ENCODE data around the gene TFB1M.
A peak's percentile ranks its signal among the peaks of the same experiment; 100 is the strongest.
"Not testable (repeated sequence)": the region's sequence is repeated elsewhere in the genome, so short reads cannot be mapped to it uniquely, and the experiment has no call there.

TFB1M gene

GRCh38 chr6:155314092-155314772 is at the start of gene TFB1M:
TFB1M (minus strand) TSS chr6:155314484; CDS start chr6:155314428, 56 bp downstream.
- peak; percentile 100 for DNase-seq (ENCODE audit: low read depth, low spot score)

- DNase-seq (ENCODE audit: low read depth, low spot score) = not testable (repeated sequence)
Observed at GRCh38 chr6:155364021-155364420, 49.7 kb upstream of the TFB1M start.

DNA sequence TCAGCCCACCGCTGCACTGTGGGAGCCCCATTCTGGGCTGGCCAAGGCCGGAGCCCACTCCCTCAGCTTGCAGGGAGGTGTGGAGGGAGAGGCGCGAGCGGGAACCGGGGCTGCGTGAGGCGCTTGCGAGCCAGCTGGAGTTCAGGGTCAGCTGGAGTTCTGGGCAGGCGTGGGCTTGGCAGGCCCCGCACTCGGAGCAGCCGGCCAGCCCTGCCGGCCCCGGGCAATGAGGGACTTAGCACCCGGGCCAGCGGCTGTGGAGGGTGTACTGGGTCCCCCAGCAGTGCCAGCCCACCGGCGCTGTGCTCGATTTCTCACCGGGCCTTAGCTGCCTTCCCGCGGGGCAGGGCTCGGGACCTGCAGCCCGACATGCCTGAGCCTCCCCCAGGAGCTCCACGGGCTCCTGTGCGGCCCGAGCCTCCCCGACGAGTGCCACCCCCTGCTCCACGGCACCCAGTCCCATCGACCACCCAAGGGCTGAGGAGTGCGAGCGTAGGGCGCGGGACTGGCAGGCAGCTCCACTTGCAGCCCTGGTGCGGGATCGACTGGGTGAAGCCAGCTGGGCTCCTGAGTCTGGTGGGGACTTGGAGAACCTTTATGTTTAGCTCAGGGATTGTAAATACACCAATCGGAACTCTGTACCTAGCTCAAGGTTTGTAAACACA is 48.8 kb upstream of the TFB1M start:
- not testable (repeated sequence) for DNase-seq (ENCODE audit: low read depth, low spot score)

GRCh38 chr6:155354167-155354566 is 39.9 kb upstream of the TFB1M start:
- no peak for DNase-seq (ENCODE audit: low read depth, low spot score)

- DNase-seq (ENCODE audit: low read depth, low spot score) = no peak
Observed at GRCh38 chr6:155352811-155353210, 38.5 kb upstream of the TFB1M start.

- DNase-seq (ENCODE audit: low read depth, low spot score) = no peak
Observed at GRCh38 chr6:155352130-155352420, 37.8 kb upstream of the TFB1M start.

DNA sequence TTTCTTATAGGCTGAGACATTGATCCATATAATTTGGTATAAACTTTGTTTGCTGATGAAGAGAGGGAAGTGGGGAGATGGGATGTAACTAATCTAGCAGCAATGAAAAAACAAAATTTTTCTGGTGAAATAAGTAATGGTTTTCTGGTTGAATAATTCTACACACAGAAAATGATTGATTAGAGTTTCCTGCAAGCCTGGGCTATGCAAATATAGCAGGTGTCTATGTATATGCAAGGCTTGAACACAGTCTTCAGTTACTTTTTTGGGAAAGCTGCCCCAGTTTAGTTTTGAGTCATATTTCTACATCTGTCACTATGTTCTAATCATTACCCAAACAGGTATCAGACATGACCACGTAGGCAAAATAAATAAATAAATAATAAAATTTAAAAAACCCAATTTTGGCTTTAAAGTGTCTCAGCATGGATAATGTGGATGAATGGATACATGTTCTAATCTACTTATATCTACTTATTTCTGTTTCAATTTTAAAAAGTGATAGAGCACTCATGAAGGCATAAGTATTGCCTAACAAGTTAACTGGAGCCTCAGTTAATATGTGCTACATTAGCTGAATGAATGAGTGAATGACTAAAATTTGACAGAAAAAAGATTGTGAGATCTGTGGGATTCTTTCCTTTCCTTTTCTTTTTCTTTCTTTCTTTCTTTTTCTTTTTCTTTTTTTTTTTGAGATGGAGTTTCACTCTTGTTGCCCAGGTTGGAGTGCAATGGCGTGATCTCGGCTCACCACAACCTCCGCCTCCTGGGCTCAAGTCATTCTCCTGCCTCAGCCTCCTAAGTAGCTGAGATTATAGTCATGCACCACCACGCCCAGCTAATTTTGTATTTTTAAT is 37.2 kb upstream of the TFB1M start:
- DNase-seq (ENCODE audit: low read depth, low spot score) = no peak

GRCh38 chr6:155349956-155350355 is 35.7 kb upstream of the TFB1M start:
- DNase-seq (ENCODE audit: low read depth, low spot score) = no peak

DNA sequence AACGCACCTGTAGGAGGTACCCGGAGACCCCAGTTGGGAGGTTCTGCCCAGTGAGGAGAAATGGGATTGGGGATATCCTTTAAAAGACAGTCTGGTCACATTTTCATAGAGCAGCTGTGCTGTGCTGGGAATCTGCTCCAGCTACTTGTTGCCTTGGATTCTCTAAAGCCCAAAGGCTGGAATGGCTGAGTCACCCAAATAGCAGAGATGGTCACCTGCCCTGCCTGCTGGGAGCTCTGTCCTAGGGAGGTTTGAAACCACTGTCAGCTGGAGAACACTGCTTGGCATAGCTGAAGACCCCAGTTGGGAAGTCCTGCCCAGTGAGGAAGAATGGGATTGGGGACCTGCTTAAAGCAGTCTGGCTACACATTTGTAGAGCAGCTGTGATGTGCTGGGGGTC is 34.8 kb upstream of the TFB1M start:
- peak; percentile 27 for DNase-seq (ENCODE audit: low read depth, low spot score)

GRCh38 chr6:155347800-155348199 is 33.5 kb upstream of the TFB1M start:
- no peak for DNase-seq (ENCODE audit: low read depth, low spot score)

- DNase-seq (ENCODE audit: low read depth, low spot score) = no peak
Observed at GRCh38 chr6:155346957-155347356, 32.7 kb upstream of the TFB1M start.

- no peak for DNase-seq (ENCODE audit: low read depth, low spot score)
Observed at GRCh38 chr6:155344341-155345006, 30.2 kb upstream of the TFB1M start.

- DNase-seq (ENCODE audit: low read depth, low spot score) = peak; percentile 41
Observed at GRCh38 chr6:155341130-155341828, 27.0 kb upstream of the TFB1M start.

DNA sequence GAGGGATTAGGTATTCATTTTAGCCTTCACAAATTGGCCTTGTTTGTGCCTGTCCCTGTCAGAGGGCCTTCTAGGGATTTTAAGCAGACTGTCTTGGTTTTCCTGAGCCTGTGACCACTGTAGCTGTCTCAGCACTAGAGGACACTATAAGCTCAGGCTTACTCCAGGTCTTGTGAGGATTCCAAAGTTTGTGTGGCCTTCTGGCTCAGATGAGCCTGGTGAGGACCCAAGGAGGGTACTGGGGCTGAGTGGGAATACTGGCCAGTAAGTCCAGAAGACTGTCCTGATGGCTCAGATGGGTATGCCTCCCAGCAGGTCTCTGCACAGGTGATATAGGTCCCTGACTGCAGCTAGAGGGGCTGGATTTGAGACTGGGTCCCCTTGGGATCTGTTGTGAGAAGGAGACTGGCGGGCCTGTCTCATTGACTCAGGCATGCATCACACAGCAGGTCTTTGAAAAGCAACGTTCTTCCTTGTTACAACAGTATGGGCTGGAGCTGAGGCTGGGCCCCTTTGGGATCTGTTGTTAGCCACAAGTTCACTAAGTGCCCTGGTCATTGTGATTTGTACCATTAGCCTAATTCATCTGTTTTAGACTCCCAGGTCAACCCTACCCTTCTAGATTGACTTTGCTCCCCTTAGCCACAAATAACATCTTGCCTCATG is 26.3 kb upstream of the TFB1M start:
- DNase-seq (ENCODE audit: low read depth, low spot score) = peak; percentile 39

DNA sequence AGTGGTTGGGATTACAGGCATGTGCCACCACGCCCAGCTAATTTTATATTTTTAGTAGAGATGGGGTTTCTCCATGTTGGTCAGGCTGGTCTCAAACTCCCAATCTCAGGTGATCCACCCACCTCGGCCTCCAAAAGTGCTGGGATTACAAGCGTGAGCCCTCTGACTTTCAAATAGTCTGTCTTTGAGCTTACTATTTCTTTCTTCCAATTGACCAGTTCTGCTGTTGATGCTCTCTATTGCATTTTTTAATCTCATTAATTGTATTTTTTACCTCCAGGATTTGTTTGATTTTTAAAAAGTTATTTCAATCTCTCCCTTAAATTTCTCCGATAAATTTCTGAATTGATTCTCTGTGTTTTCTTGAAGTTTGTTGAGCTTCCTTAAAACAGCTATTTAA is 25.6 kb upstream of the TFB1M start:
- not testable (repeated sequence) for DNase-seq (ENCODE audit: low read depth, low spot score)

DNA sequence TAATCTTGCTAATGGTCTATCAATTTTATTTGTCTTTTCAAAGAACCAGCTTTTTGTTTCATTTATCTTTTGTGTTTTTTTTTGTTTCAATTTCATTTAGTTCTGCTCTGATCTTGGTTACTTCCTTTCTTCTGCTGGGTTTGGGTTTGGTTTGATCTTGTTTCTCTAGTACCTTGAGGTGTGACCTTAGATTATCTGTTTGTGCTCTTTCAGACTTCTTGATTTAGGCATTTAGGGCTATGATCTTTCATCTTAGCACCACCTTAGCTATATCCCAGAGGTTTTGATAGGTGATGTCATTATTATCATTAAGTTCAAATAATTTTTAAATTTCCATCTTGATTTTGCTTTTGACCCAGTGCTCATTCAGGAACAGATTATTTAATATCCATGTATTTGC is 24.0 kb upstream of the TFB1M start:
- not testable (repeated sequence) for DNase-seq (ENCODE audit: low read depth, low spot score)

- no peak for DNase-seq (ENCODE audit: low read depth, low spot score)
Observed at GRCh38 chr6:155335265-155335664, 21.0 kb upstream of the TFB1M start.

DNA sequence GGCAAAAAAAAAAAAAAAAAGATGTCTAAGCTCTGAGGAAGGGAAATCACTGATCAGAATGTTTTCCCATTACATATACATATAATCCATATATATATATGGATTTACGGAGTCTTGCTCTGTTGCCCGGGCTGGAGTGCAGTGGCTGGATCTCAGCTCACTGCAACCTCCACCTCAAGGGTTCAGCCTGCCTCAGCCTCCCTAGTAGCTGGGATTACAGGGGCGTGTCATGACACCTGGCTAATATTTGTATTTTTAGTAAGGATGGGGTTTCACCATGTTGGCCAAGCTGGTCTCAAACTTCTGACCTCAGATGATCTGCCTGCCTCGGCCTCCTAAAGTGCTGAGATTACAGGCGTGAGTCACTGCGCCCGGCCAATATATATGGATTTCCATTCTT is 19.8 kb upstream of the TFB1M start:
- not testable (repeated sequence) for DNase-seq (ENCODE audit: low read depth, low spot score)

- no peak for DNase-seq (ENCODE audit: low read depth, low spot score)
Observed at GRCh38 chr6:155333414-155333813, 19.1 kb upstream of the TFB1M start.

GRCh38 chr6:155330922-155331321 is 16.6 kb upstream of the TFB1M start:
- no peak for DNase-seq (ENCODE audit: low read depth, low spot score)
